ENCODE measurements around the gene UGT1A4. TPM values are rescaled to one million over a fixed set of nuclear protein-coding genes. Genes with fewer than 3 reads are reported as not detected.

UGT1A4 gene
- total RNA-seq (2021; fragmentation: NEBNext Ultra II Directional; extraction: Animal tissue kit (Norgen Biotek cat#: 25700)): not detected in 2 replicates
- not detected in 2 replicates for polyA plus RNA-seq (2011; rRNA removed)
- not detected for polyA plus RNA-seq (2011; cell fraction: cytosol; rRNA removed)
- polyA plus RNA-seq (2011; cell fraction: nucleus; rRNA removed): 0.04 TPM
- not detected in 4 replicates for polyA plus RNA-seq (2012, experiment 1 of 2)
- not detected for polyA plus RNA-seq (2012, experiment 2 of 2)
- not detected for polyA plus RNA-seq (2013, experiment 1 of 2)
- not detected for polyA plus RNA-seq (2013, experiment 2 of 2)
- not detected in 2 replicates for polyA minus RNA-seq (2011; rRNA and poly(A)+ RNA removed)
- polyA minus RNA-seq (2011; cell fraction: cytosol; rRNA and poly(A)+ RNA removed): not detected
- polyA minus RNA-seq (2011; cell fraction: nucleus; rRNA and poly(A)+ RNA removed): not detected
- long read RNA-seq, experiment 1: 0 reads
- long read RNA-seq, experiment 2: 0 reads

GRCh38 chr2:233718552-233718951 is at the start of gene UGT1A4:
Gene UGT1A4 (plus strand): TSS chr2:233718736. CDS start chr2:233718821, 85 bp downstream.
- Histone ChIP-seq H3K14ac (ENCODE audit: insufficient read length) (no peak within 1 kb of the TSS), H2AK5ac (ENCODE audit: low read depth, low read length) (no peak within 1 kb of the TSS), H4K20me1 (replicated peaks in 1 of 2; ENCODE audit: control insufficient read depth in 1 of 2, insufficient read depth in 2 of 2, low read length in 2 of 2) (no peaks in the 10 kb centered on the region), H3K27me3 (replicated peaks in 1 of 4; ENCODE audit: control insufficient read depth in 3 of 4, extremely low read depth in 1 of 4, insufficient read depth in 3 of 4, low read length in 3 of 4) (no peaks in the 10 kb centered on the region), H3K56ac (replicated peaks; ENCODE audit: insufficient read length, low read depth, low read length) (no peak within 1 kb of the TSS), H3K4me2 (ENCODE audit: insufficient read depth in 1 of 2, low read depth in 2 of 2, low read length in 2 of 2) (no peak within 1 kb of the TSS), H3K9me3 (ENCODE audit: insufficient read depth in 2 of 2, low read depth in 1 of 2, low read length in 1 of 2) (peaks cover 0 to 10% of the 10 kb centered on the region in 2 experiments; a peak in 2 of 4 replicates), H3K4me1 (replicated peaks in 1 of 4; ENCODE audit: control insufficient read depth in 3 of 4, insufficient read depth in 4 of 4, low read length in 3 of 4) (no peaks in the 10 kb centered on the region), H3K4me3 (ENCODE audit: extremely low read depth in 1 of 4, insufficient read depth in 2 of 4, low read depth in 3 of 4, low read length in 4 of 4) (no peak within 1 kb of the TSS), H3K27ac (ENCODE audit: low read depth, low read length) (no peak within 1 kb of the TSS), H2BK5ac (ENCODE audit: low read depth, low read length) (no peak within 1 kb of the TSS), H3K9ac (replicated peaks in 1 of 4; ENCODE audit: extremely low read depth in 1 of 4, low read depth in 3 of 4, low read length in 3 of 4) (no peak within 1 kb of the TSS), H2AFZ (ENCODE audit: low read length) (no peak within 1 kb of the TSS), H4K91ac (replicated peaks; ENCODE audit: insufficient read length, low read length) (no peak within 1 kb of the TSS), H3K79me2 (ENCODE audit: control insufficient read depth in 1 of 2, insufficient read depth in 2 of 2, low read length in 2 of 2) (no peaks in the 10 kb centered on the region), H3K23ac (ENCODE audit: insufficient read length) (no peak within 1 kb of the TSS), H2BK15ac (ENCODE audit: low read length) (no peak within 1 kb of the TSS), H3K18ac (ENCODE audit: extremely low read depth, low read length) (no peak within 1 kb of the TSS), H3K36me3 (ENCODE audit: control insufficient read depth in 2 of 4, insufficient read depth in 4 of 4, low read length in 3 of 4) (no peaks in the 10 kb centered on the region), H2BK120ac (replicated peaks; ENCODE audit: low read depth, low read length) (no peak within 1 kb of the TSS), H4K8ac (ENCODE audit: extremely low read depth, insufficient read depth, low read length) (no peak within 1 kb of the TSS), H2BK20ac (ENCODE audit: low read length) (no peak within 1 kb of the TSS), H3K23me2 (ENCODE audit: low read depth, low read length) (no peaks in the 10 kb centered on the region), H4K5ac (ENCODE audit: insufficient read length, low read depth, low read length) (no peak within 1 kb of the TSS), H2BK12ac (ENCODE audit: low read depth, low read length) (no peak within 1 kb of the TSS), H3K79me1 (ENCODE audit: low read depth, low read length) (no peaks in the 10 kb centered on the region), H3K4ac (replicated peaks; ENCODE audit: insufficient read length, low read depth, low read length) (no peak within 1 kb of the TSS)
- CTCF ChIA-PET (ENCODE audit: partially characterized antibody): no interaction called here
- FAIRE-seq (no peak), DNase-seq (ENCODE audit: low read depth in 1 of 2, low spot score in 2 of 2) (no peak)
- WGBS, 2 experiments (ENCODE audit: extremely low coverage in 1 of 2, insufficient coverage in 1 of 2, insufficient read length in 1 of 2, insufficient replicate concordance in 2 of 2, low coverage in 1 of 2, low lambda C conversion rate in 2 of 2, missing lambda C conversion rate in 1 of 2): 86% methylated on average over 7 of the region's 7 CpGs; no CpG with 5 or more reads in 1 of the 2 experiments
- POLR2A ChIA-PET (ENCODE audit: partially characterized antibody): no interaction called here
- TF ChIP-seq RFX5 (IDR thresholded peaks at IDR 0.05; ENCODE audit: borderline replicate concordance, low read depth, low read length) (no peak), CHD2 (IDR thresholded peaks at IDR 0.05; ENCODE audit: low read length) (no peak), CREB1 (IDR thresholded peaks at IDR 0.05) (no peak)
